Effector CD8-positive, alpha-beta T cell (primary cell): Measurements from ENCODE around the gene SLCO4A1.

Source experiments
- DNase-seq: peaks from one replicate; lab custom pipeline; 2025; lab: John Stamatoyannopoulos, UW
- total RNA-seq, 4 experiments: gene quantifications; one replicate each; lab custom pipeline; 2026; lab: John Stamatoyannopoulos, UW

Gene SLCO4A1, protein sequence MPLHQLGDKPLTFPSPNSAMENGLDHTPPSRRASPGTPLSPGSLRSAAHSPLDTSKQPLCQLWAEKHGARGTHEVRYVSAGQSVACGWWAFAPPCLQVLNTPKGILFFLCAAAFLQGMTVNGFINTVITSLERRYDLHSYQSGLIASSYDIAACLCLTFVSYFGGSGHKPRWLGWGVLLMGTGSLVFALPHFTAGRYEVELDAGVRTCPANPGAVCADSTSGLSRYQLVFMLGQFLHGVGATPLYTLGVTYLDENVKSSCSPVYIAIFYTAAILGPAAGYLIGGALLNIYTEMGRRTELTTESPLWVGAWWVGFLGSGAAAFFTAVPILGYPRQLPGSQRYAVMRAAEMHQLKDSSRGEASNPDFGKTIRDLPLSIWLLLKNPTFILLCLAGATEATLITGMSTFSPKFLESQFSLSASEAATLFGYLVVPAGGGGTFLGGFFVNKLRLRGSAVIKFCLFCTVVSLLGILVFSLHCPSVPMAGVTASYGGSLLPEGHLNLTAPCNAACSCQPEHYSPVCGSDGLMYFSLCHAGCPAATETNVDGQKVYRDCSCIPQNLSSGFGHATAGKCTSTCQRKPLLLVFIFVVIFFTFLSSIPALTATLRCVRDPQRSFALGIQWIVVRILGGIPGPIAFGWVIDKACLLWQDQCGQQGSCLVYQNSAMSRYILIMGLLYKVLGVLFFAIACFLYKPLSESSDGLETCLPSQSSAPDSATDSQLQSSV
- total RNA-seq = 13.4 to 28.3 (median 24.2) reads per million in 4 experiments

DNA sequence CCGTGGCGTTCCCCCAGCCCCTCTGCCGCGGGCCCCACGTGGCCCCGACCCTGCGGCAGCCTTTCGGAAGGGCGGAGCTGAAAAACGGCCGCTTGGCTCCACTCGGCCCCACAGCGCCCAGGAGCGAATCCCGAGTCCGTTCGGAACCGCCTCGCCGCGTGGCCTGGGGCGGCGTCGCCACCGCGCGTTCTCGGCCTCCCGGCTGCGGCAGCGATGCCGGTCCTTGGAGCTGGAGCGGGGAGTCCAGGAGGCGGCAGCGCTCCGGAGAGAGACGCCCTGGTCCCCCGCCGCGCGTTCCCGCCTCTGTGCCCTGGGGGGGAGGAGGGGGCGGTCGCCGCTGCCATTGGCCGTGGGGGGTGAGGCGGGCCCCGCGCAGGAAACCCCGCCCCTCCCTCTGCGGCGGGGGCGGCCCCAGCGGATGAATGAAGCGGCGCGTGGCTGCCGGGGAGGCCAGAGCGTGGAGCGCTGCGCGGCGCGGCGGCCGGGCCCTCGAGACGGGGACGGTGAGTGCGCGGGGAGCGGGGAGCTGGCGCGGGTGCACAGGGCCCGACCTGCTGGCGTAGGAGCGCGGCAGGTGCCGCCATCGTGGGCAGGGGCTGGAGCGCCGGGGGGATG, at the start of gene SLCO4A1:
Gene SLCO4A1 (plus strand): TSS at position 453 of the 615 bp plus-strand sequence. CDS start 13,952 bp downstream, outside the sequence.
- peak; percentile 71 for DNase-seq

DNA sequence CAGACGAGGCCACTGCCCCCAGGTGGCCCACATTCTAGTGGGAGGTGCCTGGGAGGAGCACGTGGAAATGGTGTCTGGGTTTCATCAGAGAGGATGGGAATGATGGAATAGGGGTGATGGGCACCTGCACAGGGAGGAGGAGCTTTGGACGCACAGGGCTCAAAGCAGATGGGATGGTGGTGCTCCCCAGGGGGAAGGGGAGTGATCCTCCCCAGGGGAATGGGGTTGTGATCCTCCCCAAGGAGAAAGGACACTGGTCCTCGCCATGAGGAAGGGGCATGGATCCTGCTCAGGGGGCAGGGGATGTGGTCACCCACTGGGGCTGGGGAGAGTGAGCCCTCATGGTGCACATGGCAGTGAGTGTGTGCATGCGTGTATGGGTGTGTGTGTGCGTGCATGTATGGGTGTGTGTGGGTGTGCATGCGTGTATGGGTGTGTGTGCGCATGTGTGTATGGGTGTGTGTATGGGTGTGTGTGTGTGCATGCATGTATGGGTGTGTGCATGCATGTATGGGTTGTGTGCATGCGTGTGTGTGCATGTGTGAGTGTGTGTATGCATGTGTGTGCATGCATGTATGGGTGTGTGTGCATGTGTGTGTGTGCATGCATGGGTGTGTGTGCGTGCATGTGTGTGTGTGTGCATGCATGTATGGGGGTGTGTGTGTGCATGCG, 49.7 kb upstream of the SLCO4A1 start:
- DNase-seq = no peak

DNA sequence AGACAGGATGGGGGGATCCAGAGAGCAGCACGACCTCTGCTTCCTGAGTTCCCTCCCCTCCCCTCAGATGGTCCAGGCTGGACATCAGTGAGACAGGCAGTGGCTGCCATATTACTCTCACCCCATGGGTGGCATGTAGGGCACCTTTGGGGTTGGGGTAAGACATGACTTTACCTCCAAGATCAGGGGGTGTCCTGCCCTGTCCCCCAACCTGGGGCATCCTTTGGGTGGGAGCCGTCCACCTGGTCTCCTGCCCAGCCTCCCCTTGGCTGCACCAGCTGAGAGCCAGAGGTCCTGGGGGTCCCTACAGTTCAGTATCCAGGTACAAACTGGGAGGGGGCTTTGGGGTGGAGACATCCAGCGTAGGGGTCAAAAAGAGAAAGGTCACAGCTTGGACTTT, 48.7 kb upstream of the SLCO4A1 start:
- no peak for DNase-seq

DNA sequence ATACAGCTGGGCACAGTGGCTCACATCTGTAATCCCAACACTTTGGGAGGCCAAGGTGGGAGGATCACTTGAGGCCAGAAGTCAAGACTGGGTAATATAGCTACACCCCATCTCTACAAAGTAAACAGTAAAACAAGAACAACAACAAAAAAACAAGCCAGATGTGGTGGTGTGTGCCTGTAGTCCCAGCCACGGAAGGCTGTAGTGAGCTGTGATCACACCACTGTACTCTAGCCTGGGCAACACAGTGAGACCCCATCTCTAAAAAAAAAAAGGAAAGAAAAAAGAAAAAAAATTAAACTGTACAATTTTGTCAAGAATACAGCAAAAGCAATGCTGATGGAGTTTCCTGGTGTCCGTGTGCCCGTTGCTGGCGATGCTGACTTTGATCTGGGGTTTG, 47.2 kb upstream of the SLCO4A1 start:
- no peak for DNase-seq

DNA sequence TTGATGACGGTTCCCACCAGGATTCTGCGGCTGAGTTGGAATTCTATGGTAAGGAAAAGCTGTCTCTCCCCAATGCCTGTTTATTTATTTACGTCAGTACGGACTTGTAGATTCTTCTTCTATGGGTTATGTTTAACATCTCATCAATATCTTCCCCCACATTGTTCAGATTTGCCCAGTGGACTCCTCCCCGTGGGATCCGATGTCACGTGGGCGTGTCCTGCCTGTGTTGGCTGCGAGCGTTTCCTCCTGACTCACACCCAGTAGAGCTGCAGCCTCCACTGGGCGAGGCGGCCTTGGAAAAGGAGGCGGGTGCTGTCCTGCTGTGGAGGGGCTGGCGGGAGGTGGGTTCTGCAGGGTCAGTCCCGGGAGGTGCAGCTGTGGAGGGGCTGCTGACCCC, 46.8 kb upstream of the SLCO4A1 start:
- DNase-seq = no peak

DNA sequence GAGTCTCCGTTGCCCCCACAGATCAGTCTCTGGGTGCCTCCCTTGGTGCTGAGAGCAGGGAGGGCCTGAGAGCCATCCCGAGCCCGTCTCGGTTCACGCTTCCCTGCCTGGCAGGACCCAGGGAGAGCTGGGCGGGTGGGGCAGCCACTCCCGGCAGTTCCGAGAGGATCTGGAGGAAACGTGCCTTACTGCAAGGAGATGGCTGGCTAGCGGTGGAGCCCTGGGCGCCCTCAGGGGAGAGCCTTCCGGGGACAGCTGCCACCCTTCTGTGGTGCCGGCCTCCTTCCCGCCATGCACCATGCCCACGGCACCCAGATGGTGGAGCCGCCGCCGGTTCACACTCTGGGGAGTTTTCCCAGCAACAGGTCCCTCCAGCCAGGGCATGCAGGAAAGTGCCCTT, 45.8 kb upstream of the SLCO4A1 start:
- no peak for DNase-seq

DNA sequence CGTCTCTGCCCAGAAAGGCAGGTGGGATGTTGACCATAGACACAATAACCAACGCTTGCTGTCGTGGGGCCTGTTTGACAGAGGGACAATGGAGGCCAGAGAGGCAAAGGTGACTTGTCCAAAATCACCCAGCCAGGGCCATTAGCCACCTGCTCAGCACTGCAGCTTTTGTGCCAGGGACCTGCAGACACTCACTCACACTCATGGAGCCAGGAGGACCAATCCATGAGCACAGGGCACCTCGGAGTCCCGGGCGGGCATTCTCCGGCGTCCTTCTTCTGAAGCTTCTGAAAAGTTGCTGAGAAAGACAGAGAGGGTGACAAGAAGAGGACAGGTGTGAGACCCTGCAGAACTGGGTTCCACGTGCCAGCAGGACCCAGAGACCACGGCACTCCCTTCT, 45.4 kb upstream of the SLCO4A1 start:
- DNase-seq = no peak

DNA sequence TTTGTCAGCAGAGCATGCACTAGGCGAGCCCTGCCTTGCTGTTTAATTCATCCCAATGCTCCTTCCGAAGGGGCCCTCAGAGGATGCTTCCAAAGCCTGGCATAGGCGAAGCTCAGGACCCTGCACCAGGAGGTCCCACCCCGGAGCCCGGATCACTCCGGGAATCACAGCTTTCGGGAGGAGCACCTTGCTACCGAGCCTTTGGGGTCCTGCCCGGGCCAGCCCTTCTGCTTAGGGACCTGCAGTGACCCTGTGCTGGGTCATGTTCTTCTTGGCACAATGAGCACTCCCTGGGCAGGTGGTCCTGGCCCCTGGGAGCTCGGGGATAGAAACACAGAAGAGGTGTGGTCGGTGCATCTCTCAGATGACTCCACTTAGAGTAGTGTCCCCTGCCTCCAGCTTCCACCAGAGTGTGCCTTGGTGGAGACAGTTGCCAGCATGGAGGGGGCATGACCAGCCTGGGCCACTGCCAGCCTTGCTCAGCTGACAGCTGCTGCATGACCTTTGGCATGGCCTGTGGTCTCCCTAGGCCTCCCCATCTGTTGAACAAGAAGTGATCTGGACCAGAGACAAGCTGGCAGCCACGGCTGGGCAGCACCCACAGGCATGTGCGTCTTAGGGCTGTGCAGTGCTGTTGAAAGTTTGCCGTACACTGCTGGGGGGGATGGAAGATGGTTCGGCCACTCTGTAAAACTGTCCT, 44.7 kb upstream of the SLCO4A1 start:
- DNase-seq = no peak

DNA sequence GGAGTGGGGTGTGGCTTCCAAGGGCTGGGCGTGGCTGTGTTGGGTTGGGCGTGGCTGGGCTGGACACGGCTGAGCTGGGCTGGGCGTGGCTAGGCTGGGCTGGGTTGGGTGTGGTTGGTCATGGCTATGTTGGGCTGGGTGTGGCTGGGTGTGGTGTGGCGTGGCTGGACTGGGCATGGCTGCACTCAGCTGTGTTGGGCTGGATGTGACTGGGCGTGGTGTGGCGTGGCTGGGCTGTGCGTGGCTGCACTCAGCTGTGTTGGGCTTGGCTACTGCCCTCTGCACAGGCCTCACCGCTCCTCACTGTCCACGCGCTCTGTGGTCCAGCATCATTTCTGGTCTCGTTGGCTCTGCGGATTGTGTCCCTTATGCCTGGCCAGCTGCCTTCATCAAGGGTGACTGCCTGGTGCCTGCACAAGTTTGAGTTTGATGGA, 43.5 kb upstream of the SLCO4A1 start:
- no peak for DNase-seq

DNA sequence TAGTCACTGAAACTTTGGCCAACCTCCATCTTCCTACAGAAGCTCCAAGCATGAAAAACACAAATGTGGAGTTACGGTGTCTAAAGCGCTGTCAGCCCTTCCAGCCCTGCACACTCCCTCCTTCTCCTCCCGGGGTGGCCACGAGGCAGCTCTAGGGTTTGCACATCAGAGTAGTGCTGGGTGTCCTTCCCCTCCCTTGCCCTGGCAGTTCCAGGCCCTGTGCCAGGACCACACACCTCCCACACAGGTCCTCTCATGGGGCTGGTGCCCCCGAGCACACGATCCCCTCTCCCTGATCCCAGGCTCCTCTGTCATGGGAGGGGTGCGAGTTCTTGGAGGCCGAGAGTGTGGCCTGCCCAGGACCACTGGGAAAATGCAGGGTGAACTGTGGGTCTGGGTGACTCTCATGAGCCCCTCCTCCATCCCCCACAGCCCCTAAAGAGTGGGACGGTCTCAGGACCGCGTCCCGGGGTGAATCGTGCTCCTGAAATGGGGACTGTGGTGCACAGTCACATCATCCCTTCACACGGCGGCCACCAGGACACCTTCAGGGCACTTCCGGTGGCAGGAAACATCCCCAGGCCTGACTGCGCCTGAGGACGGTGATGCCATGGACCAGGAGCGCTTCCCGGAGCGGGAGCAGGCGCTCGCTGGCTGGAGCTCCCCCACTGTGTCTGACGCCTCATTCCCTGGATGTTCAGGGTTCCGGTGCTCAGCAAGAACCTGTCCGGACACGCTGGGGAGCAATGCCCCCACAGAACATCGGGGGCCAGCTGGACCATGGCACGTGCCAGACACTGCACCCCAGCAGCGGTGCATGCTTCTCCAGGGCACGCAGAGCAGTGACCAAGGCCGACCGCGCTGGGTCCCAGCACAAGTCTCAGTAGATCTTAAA, 42.8 kb upstream of the SLCO4A1 start:
- DNase-seq = no peak

DNA sequence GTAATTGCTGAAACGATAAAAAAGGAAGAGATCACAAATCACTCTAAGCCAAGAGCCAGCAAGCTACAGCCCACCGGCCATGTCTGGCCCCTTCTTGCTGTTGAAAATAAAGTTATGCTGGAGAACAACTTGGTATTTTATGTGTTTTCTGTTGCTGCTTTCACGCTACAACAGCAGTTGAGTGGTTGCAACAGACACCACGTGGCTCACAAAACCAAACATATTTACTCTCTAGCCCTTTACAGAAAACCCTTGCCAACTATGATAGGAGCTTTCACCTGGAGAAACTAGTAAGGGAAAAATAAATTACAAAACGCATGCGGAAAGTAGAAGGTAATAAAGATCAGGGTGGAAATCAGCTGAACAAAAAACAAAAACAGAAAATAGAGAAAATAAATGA, 41.1 kb upstream of the SLCO4A1 start:
- DNase-seq = no peak

DNA sequence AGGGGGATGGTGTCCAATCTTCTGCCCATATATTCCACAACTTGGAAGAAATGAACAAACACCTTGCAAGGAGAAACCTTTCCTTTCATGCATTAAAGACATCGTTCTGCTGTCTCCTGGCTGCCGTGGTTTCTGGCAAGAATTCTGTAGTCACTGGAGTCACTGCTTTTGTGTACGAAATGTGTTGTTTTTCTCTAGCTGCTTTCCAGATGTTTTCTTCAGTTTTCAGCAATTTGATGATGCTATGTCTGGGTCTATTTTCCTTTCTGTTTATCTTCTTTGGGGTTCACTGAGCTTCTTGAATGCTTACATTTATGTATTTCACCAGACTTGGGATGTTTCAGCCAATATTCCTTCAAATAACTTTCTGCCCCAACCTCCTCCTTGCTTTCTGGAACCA, 40.6 kb upstream of the SLCO4A1 start:
- DNase-seq = no peak

DNA sequence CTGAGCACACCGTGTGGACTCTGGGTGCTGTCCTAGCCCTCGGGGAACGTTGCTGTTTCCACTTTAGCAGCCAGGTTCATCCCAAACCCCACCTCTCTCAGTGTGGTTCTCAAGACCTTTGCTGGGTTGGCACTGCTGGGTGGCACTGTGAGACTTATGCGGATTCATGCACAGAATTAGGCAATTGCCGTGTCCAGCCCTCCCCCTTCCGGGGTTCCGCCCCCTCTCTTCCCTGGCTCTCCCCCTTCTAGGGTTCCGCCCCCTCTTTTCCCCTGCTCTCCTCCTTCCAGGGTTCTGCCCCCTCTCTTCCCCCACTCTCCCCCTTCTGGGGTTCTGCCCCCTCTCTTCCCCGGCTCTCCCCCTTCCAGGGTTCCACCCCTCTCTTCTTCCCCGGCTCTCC, 39.8 kb upstream of the SLCO4A1 start:
- DNase-seq = no peak

DNA sequence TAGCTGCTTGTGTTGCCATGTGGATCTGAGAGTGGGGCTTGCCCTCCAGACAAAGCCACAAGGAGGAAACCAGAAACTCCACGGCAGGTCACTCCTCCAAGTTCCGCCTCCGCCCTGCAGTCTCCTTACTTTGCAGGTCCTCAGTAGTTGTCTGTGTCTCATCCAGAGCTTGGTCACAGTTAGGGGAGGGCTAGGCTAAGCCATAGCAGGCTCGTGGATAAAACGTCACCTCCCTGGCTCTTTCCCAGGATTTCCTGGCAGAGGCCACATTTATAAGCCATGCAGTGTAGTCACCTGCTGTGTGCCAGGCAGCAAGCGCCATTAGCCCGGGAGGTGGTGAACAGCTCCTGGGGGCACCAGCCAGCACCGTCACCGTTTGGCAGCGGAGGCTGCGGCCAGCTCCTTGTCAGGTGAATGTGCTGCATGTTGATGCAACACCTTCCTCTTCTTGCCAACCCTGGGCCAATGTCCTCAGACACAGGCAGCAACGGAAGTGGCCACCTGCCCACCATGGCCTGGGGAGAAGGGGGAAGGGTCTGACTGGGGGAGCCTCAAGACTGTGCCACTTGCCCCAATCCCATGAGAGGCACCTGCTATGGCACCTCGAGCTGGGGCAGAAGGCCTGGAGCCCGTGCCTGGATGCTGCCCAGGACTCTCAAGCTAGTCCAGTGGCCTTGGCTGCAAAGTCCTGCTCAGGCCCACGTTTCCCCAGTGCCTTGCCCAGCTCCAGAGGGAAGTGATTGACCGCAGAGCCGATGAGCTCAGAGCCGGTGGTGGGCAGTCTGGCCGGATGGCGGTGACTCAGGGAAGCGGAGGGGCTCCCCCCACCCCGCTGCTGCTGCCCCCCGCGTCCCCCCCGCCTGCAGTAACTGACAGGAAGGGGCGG, 39.0 kb upstream of the SLCO4A1 start:
- no peak for DNase-seq

DNA sequence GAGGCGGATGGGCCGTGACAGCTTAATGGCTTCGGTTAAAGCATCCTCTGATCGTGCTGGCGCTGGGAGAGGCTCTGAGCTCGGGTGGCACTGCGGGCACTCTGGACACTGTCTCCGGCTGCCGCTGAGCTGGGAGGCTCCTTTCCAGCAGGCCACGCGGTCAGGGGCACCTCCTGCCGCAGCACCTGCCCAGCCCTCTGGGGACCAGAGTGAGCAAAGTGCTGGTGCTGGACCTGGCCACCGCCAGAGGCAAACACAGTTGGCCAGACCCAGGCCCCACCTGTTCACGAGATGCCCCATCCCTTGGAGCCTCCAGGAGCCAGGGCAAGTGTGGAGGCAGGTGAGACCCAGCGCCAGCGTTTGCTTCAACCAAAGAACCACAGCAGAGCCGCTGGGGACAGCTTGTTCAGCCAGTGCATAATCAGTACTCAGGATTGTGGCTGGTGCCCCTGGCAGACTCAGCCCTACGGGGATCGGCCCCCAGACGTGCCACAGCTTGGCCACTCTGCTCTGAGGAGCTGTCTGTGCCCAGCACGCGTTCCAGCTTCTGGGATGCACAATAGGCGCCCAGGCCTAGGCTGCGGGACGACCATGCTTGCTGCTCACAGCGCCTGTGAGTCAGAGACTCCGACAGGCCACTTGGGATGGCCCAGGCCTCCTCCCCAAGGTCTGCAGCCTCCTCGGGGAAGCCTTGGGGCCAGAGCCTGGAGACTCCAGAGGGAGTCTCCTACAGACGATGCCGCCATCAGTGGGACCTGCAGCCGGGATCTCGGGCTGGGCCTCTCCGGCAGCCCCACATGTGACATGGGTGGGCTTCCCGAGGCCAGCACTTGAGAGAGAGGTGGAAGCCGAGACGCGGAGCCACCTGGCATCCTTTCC, 38.2 kb upstream of the SLCO4A1 start:
- no peak for DNase-seq

DNA sequence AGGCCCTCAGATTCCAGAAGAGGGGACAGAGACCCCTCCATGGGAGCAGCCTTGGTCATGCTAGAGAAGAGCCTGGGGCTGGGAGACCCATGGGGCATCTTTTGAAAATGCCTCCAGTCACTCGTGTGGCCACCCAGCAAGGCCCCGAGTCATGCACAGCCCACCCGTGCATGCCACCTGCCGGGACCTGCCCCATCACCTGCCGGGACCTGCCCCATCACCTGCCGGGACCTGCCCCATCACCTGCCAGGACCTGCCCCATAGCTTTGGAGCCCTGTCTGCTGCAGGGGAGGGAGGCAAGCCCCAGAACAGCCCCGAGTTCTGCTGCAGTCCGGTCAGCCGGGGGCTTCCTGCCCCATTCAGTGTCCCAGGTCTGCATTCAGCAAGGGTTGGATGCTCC, 37.5 kb upstream of the SLCO4A1 start:
- DNase-seq = no peak

DNA sequence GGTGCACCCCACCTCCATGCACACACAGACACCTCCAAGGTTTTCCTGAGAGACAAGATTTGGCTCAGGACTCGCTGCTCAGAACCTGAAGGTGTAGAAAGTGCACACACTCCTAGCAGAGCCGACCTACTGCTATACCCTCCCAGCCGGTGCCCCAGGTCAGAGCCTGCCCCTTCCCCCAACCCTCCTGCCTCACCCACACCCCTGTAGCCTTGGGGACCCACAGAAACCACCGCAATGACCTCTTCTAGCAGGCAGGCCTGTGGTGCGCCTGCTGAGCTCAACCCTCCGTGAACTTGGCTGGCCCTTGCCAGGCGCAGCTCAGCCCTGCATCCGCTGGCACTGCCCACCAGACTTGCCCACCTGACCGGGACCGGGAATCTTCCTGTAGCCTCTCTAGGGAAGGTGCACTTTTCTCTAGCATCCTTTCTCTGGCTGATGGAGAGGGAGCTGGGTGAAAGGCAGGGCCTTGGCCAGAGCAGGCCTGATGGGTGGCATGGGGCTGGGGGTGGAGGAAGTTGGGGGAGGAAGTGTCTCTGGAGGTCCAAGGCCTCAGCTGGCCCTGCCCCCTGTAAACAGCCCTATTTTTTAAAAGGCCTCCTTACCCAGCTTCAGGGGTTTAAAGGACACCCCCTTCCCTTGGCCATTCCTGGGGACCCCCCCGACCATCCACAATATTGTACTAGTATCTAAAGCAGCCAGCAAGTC, 36.9 kb upstream of the SLCO4A1 start:
- no peak for DNase-seq

DNA sequence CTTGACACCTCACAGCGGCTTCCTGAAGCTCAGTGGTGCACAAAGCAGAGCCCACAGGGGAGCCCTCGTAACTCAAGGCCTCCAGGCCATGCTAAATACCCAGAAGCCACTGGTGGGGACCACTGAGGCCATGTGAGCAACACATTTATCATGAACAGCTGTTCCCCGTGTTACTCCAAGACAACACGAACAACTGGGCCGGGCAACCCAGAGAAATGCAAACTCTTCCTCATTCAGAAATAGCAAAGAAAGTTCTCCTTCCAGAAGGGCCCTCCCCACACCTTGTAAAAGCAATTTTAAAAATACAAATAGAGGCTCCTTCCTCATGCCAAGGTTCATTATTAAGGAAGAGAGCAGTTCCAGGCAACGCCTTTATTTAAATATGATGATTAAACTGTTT, 36.3 kb upstream of the SLCO4A1 start:
- DNase-seq = no peak
